Upper lobe of left lung (tissue), 6 donors: ENCODE results near the gene KRT6C. TPM values are rescaled to one million over a fixed set of nuclear protein-coding genes. Genes with fewer than 3 reads are reported as not detected.
"Not testable (repeated sequence)": the region's sequence is repeated elsewhere in the genome, so short reads cannot be mapped to it uniquely, and the experiment has no call there.

Source experiments
- ATAC-seq, 2 donors: fragments of 200-7000 bp; cut with Tn5 transposase; one replicate each; pipeline ENCODE4 v1.9.1; 2022; ENCODE audit warnings: mild to moderate bottlenecking in 2 of 2, moderate library complexity in 2 of 2; ENCODE audit not compliant: low FRiP score in 2 of 2
- DNase-seq, 2 donors: peaks; one replicate each; pipeline ENCODE4 v3.0.0-alpha.2; 2019 to 2020
- H3K27ac ChIP-seq, 4 donors: fragments of 200-600 bp; sonication (generic); one replicate each; pipeline ENCODE4 v1.5.1; 2016 to 2019
- H3K27me3 ChIP-seq, 4 donors: fragments of 200-600 bp; sonication (generic); one replicate each; pipeline ENCODE4 v1.5.1; 2017 to 2019
- H3K36me3 ChIP-seq, 4 donors: fragments of 200-600 bp; sonication (generic); one replicate each; pipeline ENCODE4 v1.5.1; 2016 to 2019
- H3K4me1 ChIP-seq, 4 donors: fragments of 200-600 bp; sonication (generic); one replicate each; pipeline ENCODE4 v1.5.1; 2018 to 2019
- H3K4me3 ChIP-seq, 4 donors: fragments of 200-600 bp; sonication (generic); one replicate each; pipeline ENCODE4 v1.5.1; 2017 to 2019; ENCODE audit warnings: mild to moderate bottlenecking in 2 of 4, moderate library complexity in 1 of 4
- H3K9me3 ChIP-seq, 4 donors: fragments of 200-600 bp; sonication (generic); one replicate each; pipeline ENCODE4 v1.5.1; 2018 to 2019
- EP300 ChIP-seq, 4 donors: sonication (generic); formaldehyde crosslinking; IDR thresholded peaks; one replicate each; pipeline ENCODE4 v1.5.1; 2017; ENCODE audit warnings: antibody characterized with exemption in 4 of 4, control low read depth in 2 of 4
- POLR2A ChIP-seq, 4 donors: fragments of 450-650 bp; IDR thresholded peaks; one replicate each; pipeline ENCODE4 v1.5.1; 2016 to 2017; ENCODE audit warnings: antibody characterized with exemption in 4 of 4, mild to moderate bottlenecking in 2 of 4
- POLR2AphosphoS5 ChIP-seq, 2 donors: sonication (generic); formaldehyde crosslinking; IDR thresholded peaks; one replicate each; pipeline ENCODE4 v1.5.1; 2017; ENCODE audit warnings: antibody characterized with exemption in 2 of 2
- WGBS, 2 donors: methylation state at CpG; one replicate each; pipeline ENCODE4 v1.1.5; 2017 to 2018; 5-methylcytosine and 5-hydroxymethylcytosine counted together
- total RNA-seq, 6 donors: library from RNA; depleted of rRNA in 4 of 6; stranded (reverse); fragments of >200 nt in 4 of 6; gene quantifications; one replicate each; pipeline versions ENCODE4 v1.1.0 to v1.2.1, GENCODE V29; 2016 to 2021
- TF ChIP-seq, protein P1 (sequence below), 6 experiments: fragments of 450-650 bp in 4 of 6; fragments of 200-600 bp in 2 of 6; sonication (generic) in 2 of 6; IDR thresholded peaks; one replicate each; pipeline ENCODE4 v1.5.1; 2016 to 2019; ENCODE audit warnings: antibody characterized with exemption in 6 of 6
- donor health status: DM: no; HTN: no; CAD: no; lungs with moderate emphysema.
- donor health status: DM: no; HTN: yes; CAD: no; lungs with severe emphysema.

Gene KRT6C
- total RNA-seq, 6 donors from 2014 or later = not detected

DNA sequence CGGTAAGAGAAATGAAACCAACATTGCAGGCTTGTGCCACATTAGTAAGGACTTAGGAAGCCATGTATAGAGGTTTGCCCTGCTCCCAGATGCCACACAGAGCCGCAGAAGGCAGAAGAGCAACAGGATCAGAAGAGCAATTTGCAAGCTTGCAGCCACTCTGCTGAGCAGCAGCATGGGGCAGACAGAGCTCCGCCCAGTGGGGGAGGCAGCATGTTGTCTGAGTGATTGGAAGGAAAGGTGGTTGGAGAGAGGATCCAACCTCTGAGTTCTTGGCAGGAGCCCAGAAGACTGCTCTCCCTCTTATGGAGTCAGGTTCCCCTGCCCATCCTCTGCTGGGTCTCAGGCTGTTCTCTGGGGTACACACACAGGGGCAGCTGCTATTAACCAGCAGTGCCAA is 21.8 kb upstream of the KRT6C start:
- H3K27me3 ChIP-seq = no peaks in the 10 kb centered on the region
- H3K27ac ChIP-seq = peak overlapping the region in 1 of 4 donors; percentile 11
- 32 to 39% methylated on average over 3 of the region's 3 CpGs for WGBS, 2 donors
- DNase-seq = no peak
- no peaks in the 10 kb centered on the region for H3K9me3 ChIP-seq
- H3K4me1 ChIP-seq = peaks cover 10 to 27% (median 18%) of the 10 kb centered on the region in 4 donors
- peak in 1 of 2 donors; percentile 20 for ATAC-seq
- no peaks in the 10 kb centered on the region for H3K36me3 ChIP-seq
- TF ChIP-seq EP300 (IDR thresholded peaks at IDR 0.05) = no peak
- TF ChIP-seq POLR2A (IDR thresholded peaks at IDR 0.05) = no peak
- TF ChIP-seq POLR2AphosphoS5 (IDR thresholded peaks at IDR 0.05) = no peak
- TF ChIP-seq, protein P1, sequence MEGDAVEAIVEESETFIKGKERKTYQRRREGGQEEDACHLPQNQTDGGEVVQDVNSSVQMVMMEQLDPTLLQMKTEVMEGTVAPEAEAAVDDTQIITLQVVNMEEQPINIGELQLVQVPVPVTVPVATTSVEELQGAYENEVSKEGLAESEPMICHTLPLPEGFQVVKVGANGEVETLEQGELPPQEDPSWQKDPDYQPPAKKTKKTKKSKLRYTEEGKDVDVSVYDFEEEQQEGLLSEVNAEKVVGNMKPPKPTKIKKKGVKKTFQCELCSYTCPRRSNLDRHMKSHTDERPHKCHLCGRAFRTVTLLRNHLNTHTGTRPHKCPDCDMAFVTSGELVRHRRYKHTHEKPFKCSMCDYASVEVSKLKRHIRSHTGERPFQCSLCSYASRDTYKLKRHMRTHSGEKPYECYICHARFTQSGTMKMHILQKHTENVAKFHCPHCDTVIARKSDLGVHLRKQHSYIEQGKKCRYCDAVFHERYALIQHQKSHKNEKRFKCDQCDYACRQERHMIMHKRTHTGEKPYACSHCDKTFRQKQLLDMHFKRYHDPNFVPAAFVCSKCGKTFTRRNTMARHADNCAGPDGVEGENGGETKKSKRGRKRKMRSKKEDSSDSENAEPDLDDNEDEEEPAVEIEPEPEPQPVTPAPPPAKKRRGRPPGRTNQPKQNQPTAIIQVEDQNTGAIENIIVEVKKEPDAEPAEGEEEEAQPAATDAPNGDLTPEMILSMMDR (IDR thresholded peaks at IDR 0.05) = no peak
- H3K4me3 ChIP-seq = no peak overlapping the region

DNA sequence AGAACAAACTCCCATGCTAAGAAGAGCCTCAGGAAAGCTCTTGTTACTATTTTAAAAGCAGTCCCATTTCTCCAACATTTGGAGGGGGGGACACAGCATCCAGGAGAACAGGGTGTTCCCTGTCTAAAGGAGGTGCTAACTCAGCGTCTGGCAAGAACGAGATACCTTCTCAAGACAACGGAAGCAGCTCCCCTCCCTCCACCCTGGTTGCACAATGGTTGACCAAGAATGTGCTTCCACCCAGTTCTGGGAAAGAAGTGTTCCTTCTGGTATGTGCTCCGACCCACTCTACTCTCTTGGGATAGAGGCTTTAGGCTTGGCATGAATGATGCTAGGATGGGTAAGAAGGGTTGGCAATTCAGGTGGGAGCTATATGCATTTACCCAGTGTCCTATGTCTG is 20.9 kb upstream of the KRT6C start:
- no peak overlapping the region for H3K27ac ChIP-seq
- 28 to 59% methylated on average over 4 of the region's 4 CpGs for WGBS, 2 donors
- no peaks in the 10 kb centered on the region for H3K9me3 ChIP-seq
- no peak overlapping the region for H3K4me3 ChIP-seq
- DNase-seq (peak in 1 of 2 donors; percentile 74), ATAC-seq (peak; percentile 60 to 80)
- no peaks in the 10 kb centered on the region for H3K27me3 ChIP-seq
- TF ChIP-seq POLR2AphosphoS5 (IDR thresholded peaks at IDR 0.05) = peak; percentile 61 to 87
- TF ChIP-seq EP300 (IDR thresholded peaks at IDR 0.05) = peak; percentile 47 to 92 (median 84)
- TF ChIP-seq, protein P1 (IDR thresholded peaks at IDR 0.05) = no peak
- peaks cover 10 to 27% (median 18%) of the 10 kb centered on the region in 4 donors for H3K4me1 ChIP-seq
- no peaks in the 10 kb centered on the region for H3K36me3 ChIP-seq

DNA sequence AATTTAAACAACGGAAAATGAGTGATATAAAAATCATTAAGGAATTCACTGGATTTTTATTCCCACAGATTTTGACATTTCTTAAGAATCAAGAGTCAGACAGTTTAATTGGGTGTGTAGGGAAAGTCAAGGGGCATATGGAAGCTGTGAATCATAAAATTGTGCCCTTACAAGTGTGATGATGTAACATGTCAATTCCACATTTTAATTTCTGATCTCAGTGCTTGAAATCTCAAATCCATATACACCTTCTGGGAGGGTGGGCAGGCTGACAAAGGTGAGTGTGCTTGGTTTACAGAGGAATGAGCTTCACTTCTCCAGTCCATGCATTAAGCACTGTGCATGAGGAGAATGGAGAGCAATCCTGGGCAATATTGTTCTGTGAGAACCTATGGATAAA is 20.5 kb upstream of the KRT6C start:
- no peaks in the 10 kb centered on the region for H3K27me3 ChIP-seq
- no peak for DNase-seq
- no peak overlapping the region for H3K4me3 ChIP-seq
- no peak overlapping the region for H3K27ac ChIP-seq
- 89 to 93% methylated on average over 1 of the region's 1 CpG for WGBS, 2 donors
- H3K9me3 ChIP-seq = no peaks in the 10 kb centered on the region
- TF ChIP-seq EP300 (IDR thresholded peaks at IDR 0.05) = no peak
- ATAC-seq = no peak
- H3K4me1 ChIP-seq = peaks cover 10 to 27% (median 18%) of the 10 kb centered on the region in 4 donors
- H3K36me3 ChIP-seq = no peaks in the 10 kb centered on the region

DNA sequence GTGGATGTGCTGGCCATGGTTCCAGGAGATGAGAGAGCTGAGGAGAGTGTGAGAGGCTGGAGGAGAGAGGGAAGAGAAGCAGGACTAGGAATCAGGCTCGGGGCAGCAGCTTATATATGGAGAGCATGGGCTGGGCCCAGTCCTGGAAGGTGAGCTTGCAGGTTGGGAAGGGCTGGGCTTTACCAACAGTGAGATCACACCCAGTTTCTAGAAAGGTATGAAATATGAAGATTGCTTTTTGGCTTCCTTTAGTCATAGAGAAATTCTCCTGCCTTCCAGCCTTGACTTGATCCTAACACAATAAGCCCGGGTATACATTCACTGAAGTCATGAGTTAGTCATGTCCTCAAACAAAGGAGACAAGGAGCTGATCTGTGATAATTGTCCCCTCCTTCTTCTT is 19.6 kb upstream of the KRT6C start, which contains the start of gene KRT6A:
TSS of gene KRT6A (minus strand) at position 86 of the 400 bp plus-strand sequence. CDS start at position 17, 69 bp downstream.
- no peak for ATAC-seq
- H3K4me1 ChIP-seq = peaks cover 10 to 27% (median 18%) of the 10 kb centered on the region in 4 donors
- WGBS, 2 donors = 88 to 95% methylated on average over 2 of the region's 2 CpGs
- no peaks in the 10 kb centered on the region for H3K9me3 ChIP-seq
- H3K36me3 ChIP-seq = no peaks in the 10 kb centered on the region
- H3K27ac ChIP-seq = no peak within 1 kb of the TSS
- TF ChIP-seq, protein P1 (IDR thresholded peaks at IDR 0.05) = no peak
- TF ChIP-seq POLR2A (IDR thresholded peaks at IDR 0.05) (no peak), EP300 (IDR thresholded peaks at IDR 0.05) (no peak), POLR2AphosphoS5 (IDR thresholded peaks at IDR 0.05) (no peak)
- DNase-seq = no peak
- no peaks in the 10 kb centered on the region for H3K27me3 ChIP-seq
- no peak within 1 kb of the TSS for H3K4me3 ChIP-seq

DNA sequence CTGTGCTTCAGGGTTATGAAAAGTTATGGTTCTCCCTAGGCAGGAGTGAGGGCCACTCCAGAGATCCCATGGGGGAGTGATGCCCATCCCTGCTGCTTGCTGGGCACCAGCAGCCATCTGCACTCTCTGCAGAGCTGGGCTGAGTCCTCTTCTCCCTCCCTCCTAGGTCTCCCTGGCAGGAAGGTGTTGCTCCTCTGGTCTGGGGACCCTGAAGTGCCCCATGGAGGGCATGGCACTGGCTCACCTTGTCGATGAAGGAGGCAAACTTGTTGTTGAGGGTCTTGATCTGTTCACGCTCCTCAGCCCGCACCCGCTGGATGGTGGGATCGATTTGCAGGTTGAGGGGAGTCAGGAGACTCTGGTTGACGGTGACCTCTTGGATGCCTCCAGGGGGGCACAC is 18.8 kb upstream of the KRT6C start:
- ATAC-seq, H3K9me3 ChIP-seq, H3K27me3 ChIP-seq, H3K27ac ChIP-seq, H3K4me3 ChIP-seq, H3K36me3 ChIP-seq: not testable (repeated sequence)
- peaks cover 10 to 27% (median 18%) of the 10 kb centered on the region in 4 donors for H3K4me1 ChIP-seq
- peak in 1 of 2 donors; percentile 19 for DNase-seq
- whole genome bisulfite sequencing, 2 donors = 91 to 100% methylated on average over 1 to 5 of the region's 6 CpGs

DNA sequence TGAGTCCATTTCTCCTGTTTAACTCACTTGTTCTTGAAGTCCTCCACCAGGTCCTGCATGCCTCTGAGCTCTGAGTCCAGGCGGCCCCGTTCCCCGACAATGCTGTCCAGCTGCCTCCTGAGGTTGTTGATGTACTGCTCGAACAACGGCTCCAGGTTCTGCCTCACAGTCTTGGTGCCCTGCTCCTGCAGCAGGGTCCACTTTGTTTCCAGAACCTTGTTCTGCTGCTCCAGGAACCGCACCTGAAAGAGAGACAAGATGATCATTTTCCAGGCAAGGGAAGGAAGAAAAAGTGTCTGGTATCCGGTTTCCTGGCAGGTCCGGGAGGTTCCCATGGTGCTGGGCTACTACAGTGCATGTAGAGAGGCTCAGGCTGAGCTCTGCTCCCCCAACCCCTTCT is 17.9 kb upstream of the KRT6C start:
- WGBS, 2 donors = 56 to 84% methylated on average over 6 to 8 of the region's 8 CpGs
- not testable (repeated sequence) for H3K36me3 ChIP-seq, H3K27ac ChIP-seq, H3K27me3 ChIP-seq, ATAC-seq, H3K9me3 ChIP-seq, H3K4me3 ChIP-seq
- peak in 1 of 2 donors; percentile 19 for DNase-seq
- peaks cover 10 to 27% (median 18%) of the 10 kb centered on the region in 4 donors for H3K4me1 ChIP-seq
